HG02623 (cell line): ENCODE measurements around the gene FIBIN.
"Not testable (repeated sequence)": the region's sequence is repeated elsewhere in the genome, so short reads cannot be mapped to it uniquely, and the experiment has no call there.

Source experiments
- ATAC-seq: cut with Tn5 transposase; IDR thresholded peaks from one replicate; pipeline ENCODE4 v1.9.1; 2021; ENCODE audit warnings: moderate library complexity; ENCODE audit not compliant: unreplicated experiment

The FIBIN gene

GRCh38 chr11:26993965-26994457, at the start of gene FIBIN:
Gene FIBIN, plus strand, starts transcription at chr11:26994112. Its CDS starts 415 bp downstream, at chr11:26994527.
- ATAC-seq, result no peak

- no peak for ATAC-seq
Measured at GRCh38 chr11:26944866-26945664, 48.8 kb upstream of the FIBIN start.

GRCh38 chr11:26946257-26946716, 47.6 kb upstream of the FIBIN start:
- no peak for ATAC-seq

- ATAC-seq, result no peak
Measured at GRCh38 chr11:26947379-26947844, 46.5 kb upstream of the FIBIN start.

GRCh38 chr11:26947904-26948639, 45.8 kb upstream of the FIBIN start:
- no peak for ATAC-seq

GRCh38 chr11:26948881-26949280, 45.0 kb upstream of the FIBIN start:
- no peak for ATAC-seq

GRCh38 chr11:26949846-26950245, 44.1 kb upstream of the FIBIN start:
- ATAC-seq, result no peak

GRCh38 chr11:26950260-26950719, 43.6 kb upstream of the FIBIN start:
- ATAC-seq, result no peak

GRCh38 chr11:26951809-26952515, 42.0 kb upstream of the FIBIN start:
- ATAC-seq, result no peak

GRCh38 chr11:26953770-26954392, 40.0 kb upstream of the FIBIN start:
- no peak for ATAC-seq

GRCh38 chr11:26958005-26958701, 35.8 kb upstream of the FIBIN start:
- ATAC-seq, result no peak

- no peak for ATAC-seq
Measured at GRCh38 chr11:26958702-26959049, 35.2 kb upstream of the FIBIN start.

- no peak for ATAC-seq
Measured at GRCh38 chr11:26960281-26960680, 33.6 kb upstream of the FIBIN start.

- ATAC-seq, result no peak
Measured at GRCh38 chr11:26963764-26964163, 30.1 kb upstream of the FIBIN start.

GRCh38 chr11:26964339-26964738, 29.6 kb upstream of the FIBIN start:
- ATAC-seq, result no peak

- not testable (repeated sequence) for ATAC-seq
Measured at GRCh38 chr11:26964847-26965485, 28.9 kb upstream of the FIBIN start.

GRCh38 chr11:26971961-26972360, 22.0 kb upstream of the FIBIN start:
- ATAC-seq, result no peak

- ATAC-seq, result no peak
Measured at GRCh38 chr11:26974069-26974783, 19.7 kb upstream of the FIBIN start.

GRCh38 chr11:26974996-26975395, 18.9 kb upstream of the FIBIN start:
- ATAC-seq, result no peak
